ENCODE results near the gene MECP2.
"Not testable (repeated sequence)": the region's sequence is repeated elsewhere in the genome, so short reads cannot be mapped to it uniquely, and the experiment has no call there.

The MECP2 gene

GRCh38 chrX:154097589-154098541 is at the start of gene MECP2:
Gene MECP2 (minus strand): TSS chrX:154097717.
- Histone ChIP-seq H3K36me3 (ENCODE audit: low read length) (no peaks in the 10 kb centered on the region), H4K20me1 (ENCODE audit: low read depth, low read length) (0 out of 2 replicates have a peak, but pooled peaks cover 10% of the 10 kb centered on the region), H3K4me3 (ENCODE audit: insufficient read depth, low read length, poor library complexity, severe bottlenecking) (peak within 1 kb of the TSS; percentile 82), H3F3A (ENCODE audit: insufficient read depth) (no peaks in the 10 kb centered on the region), H2AFZ (ENCODE audit: low read depth, low read length, severe bottlenecking) (peak within 1 kb of the TSS; percentile 84), H3K27ac (ENCODE audit: low read depth, low read length) (peak within 1 kb of the TSS; percentile 62), H3K9me2 (replicated peaks; ENCODE audit: insufficient read depth, low read length) (no peaks in the 10 kb centered on the region), H3K79me2 (ENCODE audit: insufficient read depth, low read length) (peaks cover 40% of the 10 kb centered on the region), H3K9me3 (ENCODE audit: insufficient read depth, low read length) (no peaks in the 10 kb centered on the region), H3K27me3 (ENCODE audit: low read length) (no peaks in the 10 kb centered on the region), H3K9ac (ENCODE audit: low read length) (peak within 1 kb of the TSS; percentile 77), H3K4me2 (ENCODE audit: low read depth, low read length, poor library complexity, severe bottlenecking) (peak within 1 kb of the TSS; percentile 90)
- TF ChIP-seq CTCF (IDR thresholded peaks at IDR 0.05; ENCODE audit: insufficient read depth, low read length, poor library complexity, severe bottlenecking), result no peak
- no peak for TF ChIP-seq EZH2phosphoT487 (conservative IDR thresholded peaks at IDR 0.05; ENCODE audit: low read length)

- H3K27ac ChIP-seq (ENCODE audit: low read depth, low read length); H3K4me2 ChIP-seq (ENCODE audit: low read depth, low read length, poor library complexity, severe bottlenecking); H3K4me3 ChIP-seq (ENCODE audit: insufficient read depth, low read length, poor library complexity, severe bottlenecking): not testable (repeated sequence)
These were observed 46.5 kb upstream of the MECP2 start, which contains the start of gene OPN1LW for GRCh38 chrX:154144010-154144409. Gene OPN1LW (plus strand): TSS chrX:154144243. CDS start chrX:154144284, 41 bp downstream.

GRCh38 chrX:154142950-154143745 is 45.6 kb upstream of the MECP2 start:
- no peaks in the 10 kb centered on the region for H3K79me2 ChIP-seq (ENCODE audit: insufficient read depth, low read length)
- H3K4me2 ChIP-seq (ENCODE audit: low read depth, low read length, poor library complexity, severe bottlenecking), result no peak overlapping the region
- H3K9me2 ChIP-seq (replicated peaks; ENCODE audit: insufficient read depth, low read length), result no peaks in the 10 kb centered on the region
- no peak overlapping the region for H3K9ac ChIP-seq (ENCODE audit: low read length)
- no peaks in the 10 kb centered on the region for H3K9me3 ChIP-seq (ENCODE audit: insufficient read depth, low read length)
- H3K27me3 ChIP-seq (ENCODE audit: low read length), result no peaks in the 10 kb centered on the region
- H2AFZ ChIP-seq (ENCODE audit: low read depth, low read length, severe bottlenecking), result no peak overlapping the region
- H3K4me3 ChIP-seq (ENCODE audit: insufficient read depth, low read length, poor library complexity, severe bottlenecking), result no peak overlapping the region
- TF ChIP-seq EZH2phosphoT487 (conservative IDR thresholded peaks at IDR 0.05; ENCODE audit: low read length) (no peak), CTCF (IDR thresholded peaks at IDR 0.05; ENCODE audit: insufficient read depth, low read length, poor library complexity, severe bottlenecking) (no peak)
- no peak overlapping the region for H3K27ac ChIP-seq (ENCODE audit: low read depth, low read length)
- no peaks in the 10 kb centered on the region for H3K36me3 ChIP-seq (ENCODE audit: low read length)
- H3F3A ChIP-seq (ENCODE audit: insufficient read depth), result no peaks in the 10 kb centered on the region
- no peaks in the 10 kb centered on the region for H4K20me1 ChIP-seq (ENCODE audit: low read depth, low read length)

More at GRCh38 chrX:154144010-154144409, 46.5 kb upstream of the MECP2 start, which contains the start of gene OPN1LW:
- H3K9me2 ChIP-seq (replicated peaks; ENCODE audit: insufficient read depth, low read length); H2AFZ ChIP-seq (ENCODE audit: low read depth, low read length, severe bottlenecking); H3K9me3 ChIP-seq (ENCODE audit: insufficient read depth, low read length); H3K9ac ChIP-seq (ENCODE audit: low read length); H3K27me3 ChIP-seq (ENCODE audit: low read length); H3K79me2 ChIP-seq (ENCODE audit: insufficient read depth, low read length); H3K36me3 ChIP-seq (ENCODE audit: low read length); H3F3A ChIP-seq (ENCODE audit: insufficient read depth); H4K20me1 ChIP-seq (ENCODE audit: low read depth, low read length): not testable (repeated sequence)
